Type B pancreatic cell (in vitro differentiated cells): ENCODE data around the gene ZNF700. TPM values are rescaled to one million over a fixed set of nuclear protein-coding genes. Genes with fewer than 3 reads are reported as not detected.
A peak's percentile ranks its signal among the peaks of the same experiment; 100 is the strongest.
"Not testable (repeated sequence)": the region's sequence is repeated elsewhere in the genome, so short reads cannot be mapped to it uniquely, and the experiment has no call there.

ENCODE experiments used
- DNase-seq: peaks from one replicate; pipeline ENCODE4 v3.0.0; 2021; ENCODE audit warnings: mixed read lengths; ENCODE audit not compliant: unreplicated experiment; ENCODE audit errors: extremely low spot score
- H3K27ac Mint-ChIP-seq: 2 replicates; pipeline ENCODE4 v1.8.0; 2021; ENCODE audit warnings: mild to moderate bottlenecking, mixed read lengths
- H3K27me3 Mint-ChIP-seq: 2 replicates; pipeline ENCODE4 v1.8.0; 2021; ENCODE audit warnings: mixed read lengths
- H3K36me3 Mint-ChIP-seq: 2 replicates; pipeline ENCODE4 v1.8.0; 2021; ENCODE audit warnings: mixed read lengths
- H3K4me1 Mint-ChIP-seq: one replicate; pipeline ENCODE4 v1.8.0; 2021; ENCODE audit warnings: mixed read lengths; ENCODE audit not compliant: unreplicated experiment
- H3K4me3 Mint-ChIP-seq: 2 replicates; pipeline ENCODE4 v1.8.0; 2021; ENCODE audit warnings: mild to moderate bottlenecking, mixed read lengths
- H3K9me3 Mint-ChIP-seq: 2 replicates; pipeline ENCODE4 v1.8.0; 2021; ENCODE audit warnings: mixed read lengths
- total RNA-seq: library from RNA; stranded (reverse); gene quantifications from 2 replicates; pipeline ENCODE4 v1.2.1, GENCODE V29; 2021; ENCODE audit warnings: low replicate concordance
- TF ChIP-seq, protein P1 (sequence below): fragments of 200-600 bp; sonication (generic); conservative IDR thresholded peaks from 2 replicates; pipeline ENCODE4 v1.5.0; 2021; ENCODE audit warnings: antibody characterized with exemption, mild to moderate bottlenecking

ZNF700 gene
- total RNA-seq, 1 donor from 2014 or later = 14.1 TPM

DNA sequence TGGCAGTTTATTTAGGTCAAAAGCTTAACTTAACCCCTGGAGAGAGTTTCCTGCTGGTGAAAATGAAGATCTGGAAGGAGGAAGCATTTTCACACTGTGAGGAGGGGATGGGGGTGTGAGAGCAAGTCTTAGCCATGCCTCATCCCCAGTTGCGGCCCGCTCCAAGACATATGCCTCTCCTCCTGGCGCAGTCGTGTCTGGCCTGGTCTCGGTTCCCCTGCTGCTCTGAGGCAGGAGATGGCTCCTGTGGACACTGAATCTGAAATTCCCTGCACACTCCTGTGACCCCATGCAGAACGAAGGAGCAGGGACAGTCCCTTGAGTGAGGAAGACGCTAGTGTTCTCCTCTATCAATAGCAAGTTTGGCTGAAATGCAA is 37.7 kb upstream of the ZNF700 start:
- Mint-ChIP-seq H3K27ac (peak overlapping the region; percentile 98), H3K9me3 (peaks cover 4% of the 10 kb centered on the region), H3K27me3 (no peaks in the 10 kb centered on the region), H3K4me1 (peaks cover 34% of the 10 kb centered on the region), H3K4me3 (peak overlapping the region; percentile 95), H3K36me3 (peaks cover 27% of the 10 kb centered on the region)
- no peak for DNase-seq
- TF ChIP-seq, protein P1, sequence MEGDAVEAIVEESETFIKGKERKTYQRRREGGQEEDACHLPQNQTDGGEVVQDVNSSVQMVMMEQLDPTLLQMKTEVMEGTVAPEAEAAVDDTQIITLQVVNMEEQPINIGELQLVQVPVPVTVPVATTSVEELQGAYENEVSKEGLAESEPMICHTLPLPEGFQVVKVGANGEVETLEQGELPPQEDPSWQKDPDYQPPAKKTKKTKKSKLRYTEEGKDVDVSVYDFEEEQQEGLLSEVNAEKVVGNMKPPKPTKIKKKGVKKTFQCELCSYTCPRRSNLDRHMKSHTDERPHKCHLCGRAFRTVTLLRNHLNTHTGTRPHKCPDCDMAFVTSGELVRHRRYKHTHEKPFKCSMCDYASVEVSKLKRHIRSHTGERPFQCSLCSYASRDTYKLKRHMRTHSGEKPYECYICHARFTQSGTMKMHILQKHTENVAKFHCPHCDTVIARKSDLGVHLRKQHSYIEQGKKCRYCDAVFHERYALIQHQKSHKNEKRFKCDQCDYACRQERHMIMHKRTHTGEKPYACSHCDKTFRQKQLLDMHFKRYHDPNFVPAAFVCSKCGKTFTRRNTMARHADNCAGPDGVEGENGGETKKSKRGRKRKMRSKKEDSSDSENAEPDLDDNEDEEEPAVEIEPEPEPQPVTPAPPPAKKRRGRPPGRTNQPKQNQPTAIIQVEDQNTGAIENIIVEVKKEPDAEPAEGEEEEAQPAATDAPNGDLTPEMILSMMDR = no peak

DNA sequence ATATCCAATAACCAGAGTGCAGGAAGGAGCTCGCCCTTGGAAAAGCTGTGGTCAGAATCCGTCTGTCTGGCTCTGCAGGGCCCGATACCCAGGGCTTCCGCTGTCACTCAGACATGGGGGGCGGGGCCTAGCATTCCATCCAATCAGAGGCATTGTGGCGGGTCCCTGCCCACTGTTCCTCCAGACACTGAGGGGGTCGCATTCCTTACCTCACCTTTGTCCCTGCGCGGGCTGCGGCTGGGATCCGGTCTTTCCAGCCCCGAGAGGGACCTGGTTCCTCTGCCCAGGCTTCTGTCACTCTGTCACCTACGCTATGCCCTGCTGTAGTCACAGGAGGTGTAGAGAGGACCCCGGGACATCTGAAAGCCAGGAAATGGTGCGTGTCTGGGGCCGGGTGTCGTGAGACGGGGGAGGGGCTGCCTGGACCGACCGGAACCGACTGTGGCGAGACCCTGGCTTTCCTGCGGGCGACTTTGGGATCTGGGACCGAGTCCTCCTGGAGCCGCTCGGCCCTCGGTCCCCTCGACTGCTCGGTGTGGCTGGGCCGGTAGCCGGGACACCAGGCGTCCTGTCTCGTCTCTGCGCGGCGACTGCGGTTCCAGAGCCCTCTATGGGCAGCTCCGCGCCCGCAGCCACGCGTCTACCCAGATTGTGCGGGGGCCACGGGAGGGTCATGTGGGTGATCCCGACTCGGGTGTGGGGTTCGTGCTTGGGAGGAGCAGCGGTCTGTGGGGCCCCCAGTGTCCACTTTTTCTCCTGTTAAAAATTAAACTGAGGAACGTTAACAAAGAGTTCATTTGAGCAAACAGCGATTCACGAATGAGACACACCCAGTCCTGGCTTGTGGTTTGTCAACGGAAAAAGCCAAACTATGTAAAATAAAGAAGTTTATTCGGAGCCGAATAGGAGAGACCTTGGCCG is 37.0 kb upstream of the ZNF700 start, which contains the start of gene ZNF69:
Gene ZNF69, plus strand, starts transcription at position 172 of the 921 bp plus-strand sequence. Its CDS starts 142 bp downstream, at position 314.
- TF ChIP-seq, protein P1 = peak; percentile 58
- Mint-ChIP-seq H3K4me1 (peaks cover 29% of the 10 kb centered on the region), H3K27me3 (no peaks in the 10 kb centered on the region), H3K4me3 (peak within 1 kb of the TSS; percentile 95), H3K36me3 (peaks cover 33% of the 10 kb centered on the region), H3K27ac (peak within 1 kb of the TSS; percentile 98), H3K9me3 (peaks cover 4% of the 10 kb centered on the region)
- DNase-seq = peak; percentile 90

DNA sequence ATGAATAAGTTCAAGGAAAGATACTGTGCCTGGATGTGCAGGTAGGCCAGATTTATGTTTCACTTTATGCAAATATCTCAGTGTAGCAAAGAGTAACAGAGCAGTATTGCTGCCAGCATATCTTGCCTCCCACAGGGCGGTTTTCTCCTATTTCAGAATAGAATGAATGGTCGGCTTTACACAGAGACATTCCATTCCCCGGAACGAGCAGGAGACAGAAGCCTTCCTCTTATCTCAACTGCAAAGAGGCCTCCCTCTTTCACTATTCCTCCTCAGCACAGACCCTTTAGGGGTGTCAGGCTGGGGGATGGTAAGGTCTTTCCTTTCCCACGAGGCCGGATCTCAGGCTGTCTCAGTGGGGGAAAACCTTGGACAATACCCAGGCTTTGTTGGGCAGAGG is 35.0 kb upstream of the ZNF700 start:
- Mint-ChIP-seq H3K27ac (peak overlapping the region; percentile 98), H3K4me3 (peak overlapping the region; percentile 95), H3K36me3 (peaks cover 54% of the 10 kb centered on the region), H3K9me3 (peaks cover 10% of the 10 kb centered on the region), H3K4me1 (peaks cover 24% of the 10 kb centered on the region)
- not testable (repeated sequence) for DNase-seq, H3K27me3 Mint-ChIP-seq

DNA sequence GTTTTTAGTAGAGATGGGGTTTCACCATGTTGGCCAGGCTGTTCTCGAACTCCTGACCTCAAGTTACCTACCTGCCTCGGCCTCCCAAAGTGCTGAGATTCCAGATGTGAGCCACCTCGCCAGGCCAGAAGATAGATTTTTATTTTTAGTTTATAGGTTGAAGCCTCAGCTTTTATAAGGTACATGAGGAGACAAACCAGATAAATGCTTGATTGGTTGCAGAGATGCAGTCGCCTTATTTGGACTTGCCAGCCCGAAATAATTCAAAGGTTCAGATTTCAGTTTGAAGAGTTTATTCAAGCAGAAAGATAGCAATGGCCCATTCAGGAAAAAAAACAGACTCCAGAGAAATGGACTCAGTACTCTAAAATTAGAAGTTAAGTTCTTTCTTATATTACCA is 34.3 kb upstream of the ZNF700 start:
- Mint-ChIP-seq H3K27me3 (no peaks in the 10 kb centered on the region), H3K27ac (no peak overlapping the region), H3K4me1 (peaks cover 24% of the 10 kb centered on the region), H3K4me3 (no peak overlapping the region), H3K36me3 (peaks cover 60% of the 10 kb centered on the region), H3K9me3 (peaks cover 16% of the 10 kb centered on the region)
- no peak for DNase-seq
- TF ChIP-seq, protein P1 = no peak

DNA sequence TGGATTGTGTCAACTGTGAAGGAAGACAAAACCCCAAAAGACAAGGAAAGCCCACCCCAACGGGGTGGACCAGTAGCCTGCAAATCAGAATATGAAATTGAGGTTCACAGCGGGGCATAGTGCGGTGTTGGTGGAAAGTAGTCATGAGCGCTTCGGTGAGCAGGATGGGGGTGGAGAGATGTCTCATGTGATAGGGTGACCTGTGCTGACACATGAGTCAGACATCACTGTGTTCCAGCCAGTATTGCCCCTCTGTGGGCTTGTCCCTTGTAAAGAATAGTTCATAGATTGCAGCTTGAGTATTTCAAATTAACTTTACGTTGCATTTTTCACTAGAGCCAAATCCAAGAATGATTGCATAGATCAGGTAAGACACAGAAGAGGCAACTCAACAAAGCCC is 30.1 kb upstream of the ZNF700 start:
- H3K27me3 Mint-ChIP-seq = no peaks in the 10 kb centered on the region
- TF ChIP-seq, protein P1 = no peak
- H3K4me1 Mint-ChIP-seq = peaks cover under 1% of the 10 kb centered on the region
- H3K36me3 Mint-ChIP-seq = peaks cover 68% of the 10 kb centered on the region
- DNase-seq = no peak
- no peak overlapping the region for H3K27ac Mint-ChIP-seq
- H3K9me3 Mint-ChIP-seq = peaks cover 22% of the 10 kb centered on the region
- no peak overlapping the region for H3K4me3 Mint-ChIP-seq

DNA sequence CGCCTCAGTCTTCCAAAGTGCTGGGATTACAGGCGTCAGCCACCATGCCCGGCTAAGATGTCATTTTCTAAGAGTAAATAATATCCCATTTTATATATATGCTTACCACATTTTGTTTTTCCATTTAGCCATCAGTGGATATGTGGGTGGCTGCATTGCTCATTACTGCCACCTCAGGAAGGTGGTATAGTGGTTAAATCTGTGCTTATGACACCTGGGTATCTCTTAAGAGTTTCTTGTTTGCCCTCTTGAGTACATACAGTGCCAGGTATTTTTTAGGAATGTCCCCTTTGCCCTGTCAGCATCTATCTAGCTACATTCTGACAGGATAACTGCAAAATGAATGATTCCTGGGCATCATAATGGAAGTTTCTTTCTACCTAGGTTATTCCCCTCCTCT is 22.7 kb upstream of the ZNF700 start:
- Mint-ChIP-seq H3K36me3 (peaks cover 72% of the 10 kb centered on the region), H3K4me3 (no peak overlapping the region), H3K27me3 (no peaks in the 10 kb centered on the region), H3K4me1 (no peaks in the 10 kb centered on the region), H3K27ac (no peak overlapping the region), H3K9me3 (peaks cover 18% of the 10 kb centered on the region)
- TF ChIP-seq, protein P1 = no peak
- no peak for DNase-seq
